Activated T-helper 1 cell treated with Interleukin-2 at 50 U/mL for 16 hours (primary cell): Measurements from ENCODE around the gene ZBTB8B.
"Not testable (repeated sequence)": the region's sequence is repeated elsewhere in the genome, so short reads cannot be mapped to it uniquely, and the experiment has no call there.

Experiments
- DNase-seq: peaks from one replicate; pipeline ENCODE4 v3.0.0-alpha.2; 2020; ENCODE audit warnings: low read depth

The ZBTB8B gene

GRCh38 chr1:32464716-32465577 is at the start of gene ZBTB8B:
ZBTB8B (plus strand) TSS chr1:32465072; CDS start chr1:32470625, 5,553 bp downstream.
- peak; percentile 6 for DNase-seq

- DNase-seq, result no peak
Measured at GRCh38 chr1:32421775-32422174, 43.1 kb upstream of the ZBTB8B start.

DNA sequence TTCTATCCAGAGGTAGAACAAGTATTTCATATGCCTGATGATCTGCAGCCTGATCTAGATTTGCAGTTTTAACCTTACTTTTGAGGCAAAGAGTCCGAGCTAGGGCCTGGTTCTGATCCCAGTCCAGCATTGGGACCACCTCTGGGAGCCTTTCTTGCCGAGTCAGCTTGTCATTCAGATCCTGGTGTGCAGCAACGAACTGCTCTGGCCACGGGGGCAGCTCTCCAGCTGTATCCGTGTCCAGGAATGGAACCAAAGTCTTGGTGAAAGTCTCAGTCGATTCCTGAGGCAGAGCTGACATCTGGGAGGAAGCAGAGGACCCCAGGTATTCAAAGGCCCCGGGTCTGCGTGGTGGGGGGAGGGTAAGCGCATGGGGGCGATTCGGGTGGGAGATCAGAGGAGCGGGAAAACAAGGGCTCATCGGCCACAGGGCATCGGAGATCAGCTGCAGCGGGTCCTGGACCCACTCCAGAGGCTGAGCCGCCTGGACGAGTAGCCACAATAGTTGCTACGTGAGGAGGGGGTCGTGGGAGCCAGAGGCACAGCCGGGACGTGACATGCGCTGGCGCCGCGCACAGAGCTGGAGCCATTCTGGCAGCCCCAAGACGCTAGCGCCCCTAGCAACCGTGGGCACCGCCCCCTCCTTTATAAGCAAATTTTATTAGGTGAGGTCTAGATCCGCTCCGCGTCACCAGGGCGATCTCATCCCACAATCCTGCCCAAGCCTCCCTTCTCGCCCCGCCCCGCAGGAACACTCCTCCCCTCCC is 38.2 kb upstream of the ZBTB8B start:
- no peak for DNase-seq

DNA sequence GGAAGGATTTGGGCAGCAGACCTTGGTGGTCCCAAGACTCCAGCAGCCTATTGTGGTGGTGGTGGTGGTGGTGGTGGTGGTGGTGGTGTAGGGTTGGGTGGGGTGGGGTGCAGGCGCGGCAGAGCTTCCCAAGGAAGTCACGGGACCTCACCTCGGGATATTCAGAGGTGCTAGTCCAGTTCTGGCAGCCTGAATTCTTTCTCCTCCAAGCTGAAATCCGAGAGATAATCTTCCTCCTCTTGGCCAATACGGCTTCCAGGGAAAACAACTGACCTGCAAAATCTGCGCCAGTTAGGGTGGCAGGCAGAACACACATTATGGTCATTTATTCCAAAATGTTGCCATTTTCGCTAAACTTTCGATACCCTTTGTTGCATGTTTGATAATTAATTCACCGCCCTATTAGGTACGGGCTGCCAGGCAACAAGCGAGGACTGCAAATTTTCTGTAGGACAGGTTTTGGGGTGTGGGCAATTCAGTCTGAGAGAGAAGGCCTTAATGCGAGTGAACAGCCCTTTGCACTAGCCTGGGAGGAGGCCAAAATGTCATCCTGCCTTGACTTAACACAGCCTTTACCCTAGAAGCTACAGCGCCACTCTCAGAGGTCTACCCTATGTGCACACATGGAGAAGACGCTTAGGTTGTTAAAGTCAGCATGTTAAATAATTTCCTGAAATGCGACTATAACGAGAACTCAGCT is 37.5 kb upstream of the ZBTB8B start:
- no peak for DNase-seq

DNA sequence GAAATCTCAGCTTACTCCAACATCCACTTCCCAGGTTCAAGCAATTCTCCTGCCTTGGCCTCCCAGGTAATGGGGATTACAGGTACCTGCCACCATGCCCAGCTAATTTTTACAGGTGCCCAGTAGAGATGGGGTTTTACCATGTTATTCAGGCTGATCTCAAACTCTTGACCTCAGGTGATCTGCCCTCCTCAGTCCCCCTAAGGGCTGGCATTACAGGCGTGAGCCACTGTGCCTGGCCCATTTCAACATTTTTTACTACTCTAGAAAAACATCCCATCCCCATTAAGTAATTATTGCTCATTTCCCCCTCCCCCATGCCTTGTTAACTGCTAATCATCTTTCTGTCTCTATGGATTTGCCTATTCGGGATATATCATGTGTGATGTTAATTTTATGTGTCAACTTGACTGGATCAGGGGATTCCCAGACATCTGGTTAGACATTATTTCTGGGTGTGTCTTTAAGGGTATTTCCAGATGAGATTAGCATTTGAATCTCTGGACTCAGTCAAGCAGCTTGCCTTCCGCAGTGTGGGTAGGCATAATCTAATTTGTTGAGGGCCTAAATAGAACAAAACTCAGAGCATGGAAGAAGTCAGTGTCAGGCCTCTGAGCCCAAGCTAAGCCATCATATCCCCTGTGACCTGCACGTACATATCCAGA is 33.0 kb upstream of the ZBTB8B start:
- no peak for DNase-seq

- no peak for DNase-seq
Measured at GRCh38 chr1:32438136-32438535, 26.7 kb upstream of the ZBTB8B start.

DNA sequence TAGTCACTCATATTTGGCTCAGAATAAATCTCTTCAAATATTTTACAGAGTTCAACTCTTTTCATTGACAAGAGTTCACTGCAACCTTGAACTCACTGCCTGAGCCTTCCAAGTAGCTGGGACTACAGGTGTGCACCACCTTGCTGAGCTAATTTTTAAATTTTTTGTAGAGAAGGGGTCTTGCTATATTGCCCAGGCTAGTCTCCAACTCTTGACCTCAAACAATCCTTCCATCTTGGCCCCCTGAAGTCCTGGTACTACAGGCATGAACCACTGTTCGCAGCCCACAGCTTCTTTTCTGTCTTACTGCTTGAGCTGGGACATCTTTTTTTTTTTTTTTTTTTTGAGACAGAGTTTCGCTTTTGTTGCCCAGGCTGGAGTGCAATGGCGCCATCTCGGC is 26.1 kb upstream of the ZBTB8B start:
- not testable (repeated sequence) for DNase-seq

DNA sequence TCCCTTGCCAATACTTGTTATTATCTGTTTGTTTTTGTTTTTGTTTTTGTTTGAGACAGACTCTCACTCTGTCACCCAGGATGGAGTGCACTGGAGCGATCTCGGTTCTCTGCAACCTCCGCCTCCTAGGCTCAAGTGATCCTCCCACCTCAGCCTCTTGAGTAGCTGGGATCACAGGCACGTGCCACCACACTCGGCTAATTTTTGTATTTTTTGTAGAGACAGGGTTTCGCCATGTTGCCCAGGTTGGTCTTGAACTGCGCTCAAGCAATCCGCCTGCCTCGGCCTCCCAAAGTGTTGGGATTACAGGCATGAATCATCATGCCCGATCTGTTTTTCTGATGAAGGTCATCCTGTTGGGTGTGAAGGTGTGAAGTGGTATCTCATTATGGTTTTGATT is 23.4 kb upstream of the ZBTB8B start:
- DNase-seq, result not testable (repeated sequence)

- DNase-seq, result no peak
Measured at GRCh38 chr1:32447469-32448185, 17.2 kb upstream of the ZBTB8B start.

DNA sequence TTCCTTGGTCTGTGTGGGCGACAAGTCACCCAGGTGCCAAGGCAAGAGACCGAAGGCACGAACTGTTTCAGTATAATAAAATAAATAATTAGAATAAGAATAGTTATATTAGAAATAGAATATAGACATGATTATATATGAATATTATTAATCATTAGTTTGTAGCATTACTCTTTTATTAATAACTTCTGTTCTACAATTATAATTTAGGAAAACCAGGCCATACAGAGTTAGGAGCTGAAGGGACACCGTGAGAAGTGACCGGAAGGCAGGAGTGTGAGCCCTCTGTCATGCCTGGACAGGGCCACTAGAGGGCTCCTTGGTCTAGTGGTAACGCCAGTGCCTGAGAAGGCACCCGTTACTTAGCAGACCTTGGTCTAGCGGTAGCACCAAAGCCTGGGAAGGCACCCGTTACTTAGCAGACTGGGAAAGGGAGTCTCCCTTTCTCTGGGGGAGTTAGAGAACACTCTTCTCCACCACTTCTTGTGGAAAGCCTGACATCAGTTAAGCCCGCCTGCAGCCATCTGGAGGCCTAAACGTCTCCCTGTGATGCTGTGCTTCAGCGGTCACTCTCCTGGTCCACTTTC is 16.6 kb upstream of the ZBTB8B start:
- DNase-seq, result not testable (repeated sequence)

DNA sequence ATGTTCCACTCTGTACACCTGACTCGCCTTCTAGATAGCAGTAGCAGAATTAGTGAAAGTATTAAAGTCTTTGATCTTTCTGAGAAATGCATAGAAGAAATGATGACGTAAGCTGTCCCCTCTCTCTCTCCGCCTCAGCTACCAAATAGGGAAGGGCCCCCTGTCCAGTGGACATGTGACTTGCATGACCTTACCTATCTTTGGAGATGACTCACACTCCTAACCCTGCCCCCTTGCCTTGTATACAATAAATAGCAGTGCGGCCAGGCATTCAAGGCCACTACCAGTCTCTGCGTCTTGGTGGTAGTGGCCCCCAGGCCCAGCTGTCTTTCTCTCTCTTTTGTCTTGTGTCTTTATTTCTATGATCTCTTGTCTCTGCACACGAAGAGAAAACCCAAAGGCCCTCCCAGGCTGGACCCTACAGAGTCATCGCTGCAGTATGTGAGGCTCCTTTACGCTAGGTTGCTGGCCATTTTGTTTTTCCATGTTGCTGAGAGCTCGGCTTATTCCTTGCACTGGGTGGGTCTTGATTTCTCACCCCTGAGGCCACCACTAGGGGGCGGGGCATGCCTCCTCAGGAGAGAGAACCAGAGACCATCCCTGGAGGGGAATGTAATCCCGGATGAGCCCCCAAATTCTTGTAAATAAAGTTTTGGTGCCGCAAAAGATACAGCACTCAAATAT is 16.0 kb upstream of the ZBTB8B start:
- DNase-seq, result no peak

DNA sequence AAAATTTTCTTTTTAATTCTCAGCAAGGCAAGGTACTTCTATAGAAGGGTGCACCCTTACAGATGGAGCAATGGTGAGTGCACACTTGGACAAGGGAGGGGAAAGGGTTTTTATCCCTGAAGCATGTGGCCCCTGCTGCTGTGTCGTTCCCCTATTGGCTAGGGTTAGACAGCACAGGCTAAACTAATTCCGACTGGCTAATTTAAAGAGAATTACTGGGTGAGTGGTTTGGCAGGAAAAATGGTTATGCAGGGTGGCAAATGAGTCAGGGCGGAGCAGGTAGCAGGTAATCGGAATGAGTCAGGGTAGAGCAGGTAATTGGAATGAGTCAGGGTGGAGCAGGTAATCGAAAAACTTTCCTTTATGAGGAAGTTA is 15.4 kb upstream of the ZBTB8B start:
- DNase-seq, result not testable (repeated sequence)

DNA sequence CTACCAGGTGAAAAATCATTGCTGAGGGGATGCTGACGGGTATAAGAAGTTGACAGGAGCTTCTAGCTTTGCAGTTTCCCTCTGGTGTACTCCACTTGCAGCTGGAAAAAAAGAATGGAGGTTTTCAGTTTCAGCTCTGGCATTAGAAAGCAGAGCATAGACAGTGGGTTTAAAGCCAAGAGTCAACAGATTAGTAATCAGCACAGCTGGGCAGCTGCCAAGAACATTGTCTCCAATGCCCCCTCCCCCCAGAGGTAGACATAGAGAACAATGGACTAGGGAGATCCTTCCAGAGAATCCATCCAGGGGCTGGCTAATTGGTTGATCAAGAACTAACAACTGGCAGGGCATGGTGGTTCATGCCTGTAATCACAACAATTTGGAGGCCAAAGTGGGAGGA is 10.1 kb upstream of the ZBTB8B start:
- no peak for DNase-seq

GRCh38 chr1:32455958-32456357 is 8.9 kb upstream of the ZBTB8B start:
- no peak for DNase-seq

GRCh38 chr1:32458798-32459197 is 6.1 kb upstream of the ZBTB8B start:
- not testable (repeated sequence) for DNase-seq

GRCh38 chr1:32462977-32463376 is 1.9 kb upstream of the ZBTB8B start:
- DNase-seq, result not testable (repeated sequence)

GRCh38 chr1:32464191-32464715 is 619 bp upstream of the ZBTB8B start:
- no peak for DNase-seq

DNA sequence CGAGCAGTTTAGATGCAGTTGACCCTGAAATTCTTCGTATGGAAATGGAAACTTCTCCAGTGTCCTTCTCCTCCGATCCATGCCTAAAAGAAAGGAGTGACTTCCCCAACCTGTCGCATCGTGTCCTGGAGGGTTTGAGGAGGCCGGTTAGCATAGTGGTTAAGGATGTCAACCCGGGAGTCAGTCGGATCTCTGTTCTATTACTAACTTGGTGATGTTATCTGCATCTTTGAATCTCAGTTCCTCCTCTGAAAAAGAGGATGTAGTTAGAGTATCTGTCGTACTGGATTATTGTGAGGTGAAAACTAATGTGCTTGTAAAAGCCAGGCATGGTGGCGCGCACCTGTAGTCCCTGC is 684 bp downstream of the ZBTB8B start:
- no peak for DNase-seq

DNA sequence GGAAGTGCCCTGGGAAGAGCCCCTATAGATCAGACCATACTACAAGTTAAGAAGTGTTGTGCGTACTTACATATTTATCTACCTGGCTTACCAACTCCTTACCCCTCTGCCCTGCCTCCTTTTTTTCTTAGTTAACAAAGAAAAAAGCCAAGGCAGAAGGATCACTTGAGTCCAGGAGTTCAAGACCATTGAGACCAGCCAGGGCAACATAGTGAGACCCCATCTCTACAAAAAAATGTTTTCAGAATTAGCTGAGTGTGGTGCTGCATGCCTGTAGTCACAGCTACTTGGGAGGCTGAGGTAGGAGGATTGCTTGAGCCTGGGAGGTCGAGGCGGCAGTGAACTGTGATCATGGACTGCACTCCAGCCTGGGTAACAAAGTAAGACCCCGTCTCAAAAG is 1.9 kb downstream of the ZBTB8B start:
- DNase-seq, result no peak

DNA sequence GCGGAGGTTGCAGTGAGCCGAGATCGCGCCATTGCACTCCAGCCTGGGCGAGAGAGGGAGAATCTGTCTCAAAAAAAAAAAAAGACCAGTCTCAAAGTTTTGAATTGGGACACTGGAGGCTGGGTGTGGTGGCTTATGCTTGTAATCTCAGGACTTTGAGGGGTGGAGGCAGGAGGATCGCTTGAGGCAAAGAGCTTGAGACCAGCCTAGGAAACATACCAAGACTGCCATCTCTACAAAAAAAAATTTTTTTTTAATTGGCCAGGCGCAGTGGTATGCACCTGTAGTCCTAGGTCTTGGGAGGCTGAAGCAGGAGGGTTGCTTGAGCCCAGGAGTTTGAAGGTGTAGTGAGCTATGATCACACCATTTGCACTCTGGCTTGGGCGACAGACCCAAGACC is 3.9 kb downstream of the ZBTB8B start:
- DNase-seq, result no peak
